ENCODE measurements around the gene PELO. TPM values are rescaled to one million over a fixed set of nuclear protein-coding genes. Genes with fewer than 3 reads are reported as not detected.

Gene PELO
- polyA plus RNA-seq, 1 of the 3 experiments (the other 2 are of a cell fraction), result 10.7 TPM

DNA sequence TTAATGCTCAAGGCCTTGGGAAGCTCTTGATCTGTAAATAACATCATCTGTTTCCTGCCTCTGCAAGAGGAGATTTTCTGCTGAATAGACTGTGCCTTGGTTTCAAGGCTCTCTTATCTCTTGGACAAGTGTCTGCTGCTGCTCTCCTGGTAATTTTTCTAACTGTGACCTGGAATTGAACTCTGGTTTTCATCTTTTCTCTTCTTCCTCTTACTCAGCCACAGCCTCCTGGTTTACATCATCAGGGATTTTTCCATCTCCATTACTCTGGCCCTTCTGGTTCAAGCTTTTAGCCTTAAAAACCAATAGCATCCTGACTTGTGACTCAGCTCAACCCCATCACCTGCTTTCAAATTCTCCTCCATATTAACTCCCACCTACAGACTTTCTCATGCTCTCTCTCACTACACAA lies 49.6 kb upstream of the PELO start (continued):
- TF ChIP-seq, protein P1, sequence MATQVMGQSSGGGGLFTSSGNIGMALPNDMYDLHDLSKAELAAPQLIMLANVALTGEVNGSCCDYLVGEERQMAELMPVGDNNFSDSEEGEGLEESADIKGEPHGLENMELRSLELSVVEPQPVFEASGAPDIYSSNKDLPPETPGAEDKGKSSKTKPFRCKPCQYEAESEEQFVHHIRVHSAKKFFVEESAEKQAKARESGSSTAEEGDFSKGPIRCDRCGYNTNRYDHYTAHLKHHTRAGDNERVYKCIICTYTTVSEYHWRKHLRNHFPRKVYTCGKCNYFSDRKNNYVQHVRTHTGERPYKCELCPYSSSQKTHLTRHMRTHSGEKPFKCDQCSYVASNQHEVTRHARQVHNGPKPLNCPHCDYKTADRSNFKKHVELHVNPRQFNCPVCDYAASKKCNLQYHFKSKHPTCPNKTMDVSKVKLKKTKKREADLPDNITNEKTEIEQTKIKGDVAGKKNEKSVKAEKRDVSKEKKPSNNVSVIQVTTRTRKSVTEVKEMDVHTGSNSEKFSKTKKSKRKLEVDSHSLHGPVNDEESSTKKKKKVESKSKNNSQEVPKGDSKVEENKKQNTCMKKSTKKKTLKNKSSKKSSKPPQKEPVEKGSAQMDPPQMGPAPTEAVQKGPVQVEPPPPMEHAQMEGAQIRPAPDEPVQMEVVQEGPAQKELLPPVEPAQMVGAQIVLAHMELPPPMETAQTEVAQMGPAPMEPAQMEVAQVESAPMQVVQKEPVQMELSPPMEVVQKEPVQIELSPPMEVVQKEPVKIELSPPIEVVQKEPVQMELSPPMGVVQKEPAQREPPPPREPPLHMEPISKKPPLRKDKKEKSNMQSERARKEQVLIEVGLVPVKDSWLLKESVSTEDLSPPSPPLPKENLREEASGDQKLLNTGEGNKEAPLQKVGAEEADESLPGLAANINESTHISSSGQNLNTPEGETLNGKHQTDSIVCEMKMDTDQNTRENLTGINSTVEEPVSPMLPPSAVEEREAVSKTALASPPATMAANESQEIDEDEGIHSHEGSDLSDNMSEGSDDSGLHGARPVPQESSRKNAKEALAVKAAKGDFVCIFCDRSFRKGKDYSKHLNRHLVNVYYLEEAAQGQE (IDR thresholded peaks at IDR 0.05; ENCODE audit: low read depth, low read length), result no peak
- TF ChIP-seq FOXM1 (IDR thresholded peaks at IDR 0.05; ENCODE audit: low read depth) (no peak), CHD2 (IDR thresholded peaks at IDR 0.05; ENCODE audit: low read length, partially characterized antibody) (peak; percentile 27), FOSL2 (IDR thresholded peaks at IDR 0.05; ENCODE audit: borderline replicate concordance, low read depth) (no peak), ELF1 (IDR thresholded peaks at IDR 0.05) (no peak)
- TF ChIP-seq, protein P2, sequence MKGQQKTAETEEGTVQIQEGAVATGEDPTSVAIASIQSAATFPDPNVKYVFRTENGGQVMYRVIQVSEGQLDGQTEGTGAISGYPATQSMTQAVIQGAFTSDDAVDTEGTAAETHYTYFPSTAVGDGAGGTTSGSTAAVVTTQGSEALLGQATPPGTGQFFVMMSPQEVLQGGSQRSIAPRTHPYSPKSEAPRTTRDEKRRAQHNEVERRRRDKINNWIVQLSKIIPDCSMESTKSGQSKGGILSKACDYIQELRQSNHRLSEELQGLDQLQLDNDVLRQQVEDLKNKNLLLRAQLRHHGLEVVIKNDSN (IDR thresholded peaks at IDR 0.05; ENCODE audit: borderline replicate concordance, low read depth), result no peak
- TF ChIP-seq, protein P3, sequence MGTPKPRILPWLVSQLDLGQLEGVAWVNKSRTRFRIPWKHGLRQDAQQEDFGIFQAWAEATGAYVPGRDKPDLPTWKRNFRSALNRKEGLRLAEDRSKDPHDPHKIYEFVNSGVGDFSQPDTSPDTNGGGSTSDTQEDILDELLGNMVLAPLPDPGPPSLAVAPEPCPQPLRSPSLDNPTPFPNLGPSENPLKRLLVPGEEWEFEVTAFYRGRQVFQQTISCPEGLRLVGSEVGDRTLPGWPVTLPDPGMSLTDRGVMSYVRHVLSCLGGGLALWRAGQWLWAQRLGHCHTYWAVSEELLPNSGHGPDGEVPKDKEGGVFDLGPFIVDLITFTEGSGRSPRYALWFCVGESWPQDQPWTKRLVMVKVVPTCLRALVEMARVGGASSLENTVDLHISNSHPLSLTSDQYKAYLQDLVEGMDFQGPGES (IDR thresholded peaks at IDR 0.05; ENCODE audit: low read depth, low read length), result no peak
- TF ChIP-seq, protein P4, sequence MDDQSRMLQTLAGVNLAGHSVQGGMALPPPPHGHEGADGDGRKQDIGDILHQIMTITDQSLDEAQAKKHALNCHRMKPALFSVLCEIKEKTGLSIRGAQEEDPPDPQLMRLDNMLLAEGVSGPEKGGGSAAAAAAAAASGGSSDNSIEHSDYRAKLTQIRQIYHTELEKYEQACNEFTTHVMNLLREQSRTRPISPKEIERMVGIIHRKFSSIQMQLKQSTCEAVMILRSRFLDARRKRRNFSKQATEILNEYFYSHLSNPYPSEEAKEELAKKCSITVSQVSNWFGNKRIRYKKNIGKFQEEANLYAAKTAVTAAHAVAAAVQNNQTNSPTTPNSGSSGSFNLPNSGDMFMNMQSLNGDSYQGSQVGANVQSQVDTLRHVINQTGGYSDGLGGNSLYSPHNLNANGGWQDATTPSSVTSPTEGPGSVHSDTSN (IDR thresholded peaks at IDR 0.05), result peak; percentile 79

- Histone ChIP-seq H3K27ac (ENCODE audit: low read depth in 2 of 2, low read length in 1 of 2) (peak overlapping the region in 1 of 2 experiments; percentile 75; a peak in 2 of 4 replicates), H3K27me3 (ENCODE audit: insufficient read depth) (no peaks in the 10 kb centered on the region), H3K9ac (no peak overlapping the region), H3K36me3 (replicated peaks in 1 of 2; ENCODE audit: control insufficient read depth in 1 of 2, insufficient read depth in 2 of 2, low read length in 1 of 2) (no peaks in the 10 kb centered on the region), H2AFZ (ENCODE audit: low read depth) (no peak overlapping the region), H3K4me1 (ENCODE audit: control insufficient read depth in 1 of 2, insufficient read depth in 2 of 2, low read depth in 1 of 2, low read length in 1 of 2) (peaks cover 17 to 23% of the 10 kb centered on the region in 2 experiments), H3K9me3 (no peaks in the 10 kb centered on the region), H3K4me2 (no peak overlapping the region), H3K4me3 (ENCODE audit: low read depth in 2 of 2, low read length in 1 of 2) (no peak overlapping the region), H3K79me2 (ENCODE audit: insufficient read depth) (no peaks in the 10 kb centered on the region), H4K20me1 (ENCODE audit: insufficient read depth) (no peaks in the 10 kb centered on the region), H3K9me2 (no peaks in the 10 kb centered on the region), H3F3A (replicated peaks; ENCODE audit: insufficient read depth) (peaks cover under 1% of the 10 kb centered on the region)
- DNase-seq, result peak; percentile 12
- ChIA-PET CTCF (interaction anchor here (0.8 to 1.4 kb wide), 7 partner anchors 12 to 1782 kb away, joined by 3 to 6 read pairs (median 4); partner anchors contain the start of genes ITGA1 and PELO), POLR2A (interaction anchor here (1.3 kb wide), 1 partner anchor 48 kb away, joined by 5 read pairs; the partner anchor contains the start of genes ITGA1 and PELO)
- WGBS (ENCODE audit: low lambda C conversion rate), result 47% methylated on average over 2 of the region's 2 CpGs
- TF ChIP-seq CHD2 (IDR thresholded peaks at IDR 0.05; ENCODE audit: low read length, partially characterized antibody), result peak; percentile 38
- peak; percentile 23; the same call in 1 of the 2 replicates for TF ChIP-seq MXI1 (IDR thresholded peaks at IDR 0.05; ENCODE audit: low read depth, low read length)
- TF ChIP-seq GATA2 (CRISPR knock-in tag; IDR thresholded peaks at IDR 0.05), result peak; percentile 71
- no peak for TF ChIP-seq SMC3 (IDR thresholded peaks at IDR 0.05; ENCODE audit: low read depth, low read length)
- TF ChIP-seq RCOR1 (IDR thresholded peaks at IDR 0.05; ENCODE audit: low read length), result peak; percentile 76
- no peak for TF ChIP-seq ELF1 (IDR thresholded peaks at IDR 0.05)
- TF ChIP-seq EP300 (IDR thresholded peaks at IDR 0.05; ENCODE audit: borderline replicate concordance in 1 of 2, low read depth in 1 of 2, low read length in 1 of 2), result peak in 1 of 2 experiments; percentile 90; a peak in 2 of 4 replicates
These were observed 47.7 kb upstream of the PELO start for GRCh38 chr5:52740007-52740406.
